ENCODE data around the gene PTPN4. TPM values are rescaled to one million over a fixed set of nuclear protein-coding genes. Genes with fewer than 3 reads are reported as not detected.
"Not testable (repeated sequence)": the region's sequence is repeated elsewhere in the genome, so short reads cannot be mapped to it uniquely, and the experiment has no call there.

The PTPN4 gene
- total and polyA plus RNA-seq, 2 donors: 4.8 to 58.1 TPM

DNA sequence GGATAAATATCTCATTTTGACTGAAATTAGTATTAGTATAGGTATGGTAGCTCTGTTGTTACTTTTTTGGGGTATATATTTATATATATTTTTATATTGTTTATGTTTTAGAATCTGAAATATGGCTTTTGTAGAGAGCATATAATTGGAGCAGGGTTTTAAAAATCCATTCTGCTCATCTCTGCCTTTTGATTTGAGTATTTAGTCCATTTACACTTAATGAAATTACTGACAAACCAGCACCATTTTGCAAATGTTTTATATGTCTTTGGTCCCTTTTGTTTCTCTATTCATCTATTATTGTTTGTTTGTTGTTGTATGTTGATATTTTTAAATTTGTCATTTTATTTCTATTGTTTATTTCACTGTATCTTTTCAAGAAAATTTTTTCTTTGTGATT is 30.7 kb downstream of the PTPN4 start:
- no peaks in the 10 kb centered on the region for H3K4me1 ChIP-seq (ENCODE audit: insufficient read depth)
- H3K27ac ChIP-seq (ENCODE audit: low read depth): no peak overlapping the region
- no peak overlapping the region for H3K4me3 ChIP-seq (ENCODE audit: low read depth, low read length)
- no peak for DNase-seq (ENCODE audit: extremely low spot score)
- no peaks in the 10 kb centered on the region for H3K36me3 ChIP-seq (ENCODE audit: insufficient read depth)

- WGBS: 80% methylated on average over 8 of the region's 8 CpGs
- H3K4me3 ChIP-seq (ENCODE audit: low read depth, low read length): no peak overlapping the region
Measured at GRCh38 chr2:119792907-119793312, 33.2 kb downstream of the PTPN4 start.

GRCh38 chr2:119794237-119794636 is 34.5 kb downstream of the PTPN4 start:
- H3K36me3 ChIP-seq (ENCODE audit: insufficient read depth): no peaks in the 10 kb centered on the region
- 93% methylated on average over 9 of the region's 9 CpGs for WGBS
- no peak for DNase-seq (ENCODE audit: extremely low spot score)
- no peak overlapping the region for H3K4me3 ChIP-seq (ENCODE audit: low read depth, low read length)
- no peak overlapping the region for H3K27ac ChIP-seq (ENCODE audit: low read depth)
- H3K4me1 ChIP-seq (ENCODE audit: insufficient read depth): no peaks in the 10 kb centered on the region

More at GRCh38 chr2:119792907-119793312, 33.2 kb downstream of the PTPN4 start:
- H3K4me1 ChIP-seq (ENCODE audit: insufficient read depth): no peaks in the 10 kb centered on the region
- no peaks in the 10 kb centered on the region for H3K36me3 ChIP-seq (ENCODE audit: insufficient read depth)
- DNase-seq (ENCODE audit: extremely low spot score): no peak
- H3K27ac ChIP-seq (ENCODE audit: low read depth): no peak overlapping the region

- no peak overlapping the region for H3K27ac ChIP-seq (ENCODE audit: low read depth)
- WGBS: 96% methylated on average over 22 of the region's 22 CpGs
Measured at GRCh38 chr2:119795309-119796303, 35.9 kb downstream of the PTPN4 start.

DNA sequence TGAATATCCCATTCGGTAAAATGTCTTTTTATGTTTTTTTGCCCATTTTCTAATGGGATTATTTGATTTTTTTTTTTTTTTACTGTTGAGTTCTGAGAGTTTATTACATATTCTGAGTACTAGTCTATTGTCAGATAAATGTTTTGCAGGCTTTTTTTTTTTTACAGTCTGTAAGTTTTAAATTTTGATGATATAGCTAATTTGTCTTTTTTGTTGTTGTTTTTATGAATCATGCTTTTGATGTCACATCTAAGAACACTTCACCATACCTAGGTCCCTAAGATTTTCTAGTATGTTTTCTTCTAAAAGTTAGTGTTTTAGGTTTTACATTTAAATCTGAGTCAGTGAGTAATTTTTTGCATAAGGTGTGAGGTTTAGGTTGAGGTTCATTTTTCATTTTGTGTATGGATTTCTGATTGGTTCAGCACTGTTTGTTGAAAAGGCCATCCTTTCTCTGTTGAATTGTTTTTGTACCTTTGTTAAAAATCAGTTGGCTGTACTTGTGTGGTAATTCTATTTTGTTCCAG is 40.7 kb downstream of the PTPN4 start:
- no peak overlapping the region for H3K27ac ChIP-seq (ENCODE audit: low read depth)
- whole genome bisulfite sequencing: 95% methylated on average over 1 of the region's 1 CpG
- no peak for DNase-seq (ENCODE audit: extremely low spot score)
- no peak overlapping the region for H3K4me3 ChIP-seq (ENCODE audit: low read depth, low read length)
- H3K4me1 ChIP-seq (ENCODE audit: insufficient read depth): no peaks in the 10 kb centered on the region
- H3K36me3 ChIP-seq (ENCODE audit: insufficient read depth): no peaks in the 10 kb centered on the region

More at GRCh38 chr2:119795309-119796303, 35.9 kb downstream of the PTPN4 start:
- no peaks in the 10 kb centered on the region for H3K4me1 ChIP-seq (ENCODE audit: insufficient read depth)
- no peak for DNase-seq (ENCODE audit: extremely low spot score)
- no peak overlapping the region for H3K4me3 ChIP-seq (ENCODE audit: low read depth, low read length)
- no peaks in the 10 kb centered on the region for H3K36me3 ChIP-seq (ENCODE audit: insufficient read depth)

DNA sequence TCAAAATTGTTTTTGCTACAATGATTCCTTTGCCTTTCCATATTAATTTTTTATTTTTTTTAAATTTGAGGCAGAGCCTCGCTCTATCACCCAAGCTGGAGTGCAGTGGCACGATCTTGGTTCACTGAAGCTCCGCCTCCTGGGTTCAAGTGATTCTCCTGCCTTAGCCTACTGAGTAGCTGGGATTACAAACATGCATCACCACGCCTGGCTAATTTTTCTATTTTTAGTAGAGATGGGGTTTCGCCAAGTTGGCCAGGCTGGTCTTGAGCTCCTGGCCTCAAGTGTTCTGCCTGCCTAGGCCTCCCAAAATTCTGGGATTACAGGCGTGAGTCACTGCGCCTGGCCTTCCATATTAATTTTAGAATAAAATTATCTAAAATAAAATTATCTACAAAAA is 41.3 kb downstream of the PTPN4 start:
- H3K4me1 ChIP-seq (ENCODE audit: insufficient read depth): no peaks in the 10 kb centered on the region
- H3K27ac ChIP-seq (ENCODE audit: low read depth): no peak overlapping the region
- no peak overlapping the region for H3K4me3 ChIP-seq (ENCODE audit: low read depth, low read length)
- no peaks in the 10 kb centered on the region for H3K36me3 ChIP-seq (ENCODE audit: insufficient read depth)
- 95% methylated on average over 7 of the region's 7 CpGs for WGBS
- DNase-seq (ENCODE audit: extremely low spot score): no peak

DNA sequence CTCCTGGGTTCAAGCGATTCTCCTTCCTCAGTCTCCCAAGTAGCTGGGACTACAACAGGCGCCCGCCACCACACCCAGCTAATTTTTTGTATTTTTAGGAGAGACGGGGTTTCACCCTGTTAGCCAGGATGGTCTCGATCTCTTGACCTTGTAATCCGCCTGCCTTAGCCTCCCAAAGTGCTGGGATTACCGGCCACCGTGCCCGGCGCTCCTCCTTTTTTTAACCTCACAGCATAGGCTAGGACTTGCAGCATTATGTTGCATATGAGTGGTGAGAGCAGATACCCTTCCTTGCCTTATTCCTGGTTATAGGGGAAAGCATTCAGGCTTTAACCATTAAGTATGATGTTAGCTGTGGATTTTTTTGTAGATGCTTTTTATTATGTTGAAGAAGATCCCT is 42.3 kb downstream of the PTPN4 start:
- H3K4me1 ChIP-seq (ENCODE audit: insufficient read depth); H3K4me3 ChIP-seq (ENCODE audit: low read depth, low read length); DNase-seq (ENCODE audit: extremely low spot score); H3K36me3 ChIP-seq (ENCODE audit: insufficient read depth); H3K27ac ChIP-seq (ENCODE audit: low read depth): not testable (repeated sequence)
- WGBS: 87% methylated on average over 10 of the region's 10 CpGs

DNA sequence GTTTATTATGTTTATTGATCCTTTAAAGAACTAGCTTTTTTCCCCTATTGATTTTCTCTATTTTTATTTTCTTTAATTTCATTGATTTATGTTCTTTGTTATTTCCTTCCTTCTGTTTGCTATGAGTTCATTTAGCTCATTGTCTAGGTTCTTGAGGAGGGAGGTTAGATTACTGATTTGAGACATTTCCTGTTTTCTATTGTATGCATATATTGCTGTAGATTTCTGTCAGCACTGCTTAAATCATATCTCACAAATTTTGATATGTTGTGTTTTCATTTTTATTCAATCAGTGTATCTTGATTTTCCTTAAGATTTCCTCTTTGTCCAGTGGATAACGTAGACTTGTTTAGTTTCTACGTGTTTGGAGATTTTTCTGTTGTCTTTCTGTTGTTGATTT is 43.4 kb downstream of the PTPN4 start:
- H3K4me3 ChIP-seq (ENCODE audit: low read depth, low read length): no peak overlapping the region
- H3K27ac ChIP-seq (ENCODE audit: low read depth): no peak overlapping the region
- no peaks in the 10 kb centered on the region for H3K4me1 ChIP-seq (ENCODE audit: insufficient read depth)
- DNase-seq (ENCODE audit: extremely low spot score): no peak
- H3K36me3 ChIP-seq (ENCODE audit: insufficient read depth): no peaks in the 10 kb centered on the region
- 93% methylated on average over 2 of the region's 2 CpGs for WGBS

GRCh38 chr2:119804409-119804808 is 44.7 kb downstream of the PTPN4 start:
- not testable (repeated sequence) for H3K27ac ChIP-seq (ENCODE audit: low read depth); H3K4me1 ChIP-seq (ENCODE audit: insufficient read depth); DNase-seq (ENCODE audit: extremely low spot score); H3K4me3 ChIP-seq (ENCODE audit: low read depth, low read length); H3K36me3 ChIP-seq (ENCODE audit: insufficient read depth)
- WGBS: 93% methylated on average over 6 of the region's 6 CpGs

- no peak overlapping the region for H3K4me3 ChIP-seq (ENCODE audit: low read depth, low read length)
- no peak overlapping the region for H3K27ac ChIP-seq (ENCODE audit: low read depth)
- H3K36me3 ChIP-seq (ENCODE audit: insufficient read depth): no peaks in the 10 kb centered on the region
- H3K4me1 ChIP-seq (ENCODE audit: insufficient read depth): no peaks in the 10 kb centered on the region
- no peak for DNase-seq (ENCODE audit: extremely low spot score)
- 64% methylated on average over 3 of the region's 3 CpGs for WGBS
Measured at GRCh38 chr2:119808516-119809147, 48.9 kb downstream of the PTPN4 start.

- Histone ChIP-seq H3K27ac (ENCODE audit: low read depth) (no peak overlapping the region), H3K4me1 (ENCODE audit: insufficient read depth) (no peaks in the 10 kb centered on the region), H3K36me3 (ENCODE audit: insufficient read depth) (no peaks in the 10 kb centered on the region), H3K4me3 (ENCODE audit: low read depth, low read length) (no peak overlapping the region)
- 16% methylated on average over 6 of the region's 6 CpGs for whole genome bisulfite sequencing
- DNase-seq (ENCODE audit: extremely low spot score): no peak
Measured at GRCh38 chr2:119809339-119810048, 49.8 kb downstream of the PTPN4 start.

- WGBS: 38% methylated on average over 2 of the region's 2 CpGs
- H3K4me3 ChIP-seq (ENCODE audit: low read depth, low read length): no peak overlapping the region
- no peak for DNase-seq (ENCODE audit: extremely low spot score)
- H3K4me1 ChIP-seq (ENCODE audit: insufficient read depth): no peaks in the 10 kb centered on the region
- H3K36me3 ChIP-seq (ENCODE audit: insufficient read depth): no peaks in the 10 kb centered on the region
- no peak overlapping the region for H3K27ac ChIP-seq (ENCODE audit: low read depth)
Measured at GRCh38 chr2:119810049-119810630, 50.4 kb downstream of the PTPN4 start.

- no peaks in the 10 kb centered on the region for H3K36me3 ChIP-seq (ENCODE audit: insufficient read depth)
- DNase-seq (ENCODE audit: extremely low spot score): no peak
- no peak overlapping the region for H3K4me3 ChIP-seq (ENCODE audit: low read depth, low read length)
- no peak overlapping the region for H3K27ac ChIP-seq (ENCODE audit: low read depth)
- H3K4me1 ChIP-seq (ENCODE audit: insufficient read depth): no peaks in the 10 kb centered on the region
Measured at GRCh38 chr2:119814216-119814615, 54.5 kb downstream of the PTPN4 start.
